Measurements from ENCODE around the gene BNC2.

The BNC2 gene

GRCh38 chr9:16459421-16460148, 410.9 kb downstream of the BNC2 start:
- Histone ChIP-seq H3K9me3 (ENCODE audit: control insufficient read depth, insufficient read depth, low read depth, low read length) (no peaks in the 10 kb centered on the region), H3K4me3 (ENCODE audit: low read depth, low read length) (no peak overlapping the region), H3K27ac (ENCODE audit: extremely low read depth, low read depth, low read length) (no peak overlapping the region), H3K36me3 (ENCODE audit: control insufficient read depth in 2 of 2, insufficient read depth in 1 of 2, low read length in 2 of 2) (no peaks in the 10 kb centered on the region), H3K4me1 (ENCODE audit: control insufficient read depth, insufficient read depth, low read length) (no peaks in the 10 kb centered on the region)
- POLR2A ChIA-PET, result no interaction called here
- CTCF ChIA-PET, result interaction anchor here (0.7 kb wide), 1 partner anchor 15 kb away, joined by 3 read pairs; no protein-coding TSS in a partner anchor
- no peak for TF ChIP-seq ZNF311 (tag by site-specific recombination; IDR thresholded peaks at IDR 0.05; ENCODE audit: borderline replicate concordance)
- no peak for TF ChIP-seq ZNF529 (tag by site-specific recombination; IDR thresholded peaks at IDR 0.05; ENCODE audit: insufficient replicate concordance)
- TF ChIP-seq ZNF146 (tag by site-specific recombination; IDR thresholded peaks at IDR 0.05), result no peak
- no peak for TF ChIP-seq SP7 (tag by site-specific recombination; IDR thresholded peaks at IDR 0.05)
- TF ChIP-seq KLF10 (tag by site-specific recombination; IDR thresholded peaks at IDR 0.05), result no peak
- no peak for TF ChIP-seq ZNF398 (tag by site-specific recombination; IDR thresholded peaks at IDR 0.05)
- TF ChIP-seq KLF16 (tag by site-specific recombination; IDR thresholded peaks at IDR 0.05), result no peak
- no peak for TF ChIP-seq GFI1B (tag by site-specific recombination; IDR thresholded peaks at IDR 0.05)

GRCh38 chr9:16458696-16459420, 411.6 kb downstream of the BNC2 start:
- Histone ChIP-seq H3K9me3 (ENCODE audit: control insufficient read depth, insufficient read depth, low read depth, low read length) (no peaks in the 10 kb centered on the region), H3K4me3 (ENCODE audit: low read depth, low read length) (no peak overlapping the region), H3K4me1 (ENCODE audit: control insufficient read depth, insufficient read depth, low read length) (no peaks in the 10 kb centered on the region), H3K27ac (ENCODE audit: extremely low read depth, low read depth, low read length) (no peak overlapping the region), H3K36me3 (ENCODE audit: control insufficient read depth in 2 of 2, insufficient read depth in 1 of 2, low read length in 2 of 2) (no peaks in the 10 kb centered on the region)
- POLR2A ChIA-PET, result no interaction called here
- CTCF ChIA-PET, result interaction anchor here (0.7 kb wide), 2 partner anchors 13 to 15 kb away, joined by 3 to 5 read pairs; no protein-coding TSS in a partner anchor
- TF ChIP-seq ZNF350 (tag by site-specific recombination; IDR thresholded peaks at IDR 0.05), result no peak
- TF ChIP-seq TCF7L2 (IDR thresholded peaks at IDR 0.05; ENCODE audit: borderline replicate concordance, low read depth, low read length), result no peak
- no peak for TF ChIP-seq HOXA7 (CRISPR knock-in tag; IDR thresholded peaks at IDR 0.05; ENCODE audit: borderline replicate concordance)
- TF ChIP-seq ZNF624 (tag by site-specific recombination; IDR thresholded peaks at IDR 0.05), result no peak
- no peak for TF ChIP-seq ZNF214 (tag by site-specific recombination; IDR thresholded peaks at IDR 0.05; ENCODE audit: borderline replicate concordance)
- no peak for TF ChIP-seq SP3 (tag by site-specific recombination; IDR thresholded peaks at IDR 0.05)
- no peak for TF ChIP-seq ZNF394 (tag by site-specific recombination; IDR thresholded peaks at IDR 0.05; ENCODE audit: borderline replicate concordance)
- TF ChIP-seq ZNF514 (tag by site-specific recombination; IDR thresholded peaks at IDR 0.05), result no peak
- no peak for TF ChIP-seq ZNF10 (tag by site-specific recombination; IDR thresholded peaks at IDR 0.05)

- peak; percentile 75 for TF ChIP-seq SCRT2 (tag by site-specific recombination; IDR thresholded peaks at IDR 0.05)
- no peak for TF ChIP-seq ZNF76 (tag by site-specific recombination; IDR thresholded peaks at IDR 0.05; ENCODE audit: borderline replicate concordance, low read depth)
- no peak for TF ChIP-seq SP7 (tag by site-specific recombination; IDR thresholded peaks at IDR 0.05)
- no peak for TF ChIP-seq ZNF571 (tag by site-specific recombination; IDR thresholded peaks at IDR 0.05)
- TF ChIP-seq RBAK (tag by site-specific recombination; IDR thresholded peaks at IDR 0.05), result no peak
- Histone ChIP-seq H3K9me3 (ENCODE audit: control insufficient read depth, insufficient read depth, low read depth, low read length) (no peaks in the 10 kb centered on the region), H3K36me3 (ENCODE audit: control insufficient read depth in 2 of 2, insufficient read depth in 1 of 2, low read length in 2 of 2) (no peaks in the 10 kb centered on the region), H3K4me1 (ENCODE audit: control insufficient read depth, insufficient read depth, low read length) (no peaks in the 10 kb centered on the region), H3K4me3 (ENCODE audit: low read depth, low read length) (no peak overlapping the region), H3K27ac (ENCODE audit: extremely low read depth, low read depth, low read length) (no peak overlapping the region)
- CTCF ChIA-PET, result no interaction called here
- POLR2A ChIA-PET, result no interaction called here
Observed at GRCh38 chr9:16455842-16456241, 414.6 kb downstream of the BNC2 start.

Data from HEK293 (cell line).